Parathyroid adenoma (tissue), 2 donors: ENCODE results near the gene CDH13.

ENCODE experiments used
- H2AFZ ChIP-seq: fragments of 300-600 bp; sonication (generic); one replicate; pipeline ENCODE4 v1.7.0; 2017; ENCODE audit warnings: antibody characterized with exemption, mild to moderate bottlenecking
- H3K27ac ChIP-seq: fragments of 300-600 bp; sonication (generic); one replicate; pipeline ENCODE4 v1.7.0; 2017
- H3K27me3 ChIP-seq: fragments of 300-600 bp; sonication (generic); one replicate; pipeline ENCODE4 v1.7.0; 2017; ENCODE audit warnings: low read length; ENCODE audit not compliant: control insufficient read depth, insufficient read depth
- H3K36me3 ChIP-seq: fragments of 300-600 bp; sonication (generic); one replicate; pipeline ENCODE4 v1.7.0; 2017; ENCODE audit warnings: low read length; ENCODE audit not compliant: control insufficient read depth, insufficient read depth
- H3K4me1 ChIP-seq: fragments of 300-600 bp; sonication (generic); one replicate; pipeline ENCODE4 v1.7.0; 2017; ENCODE audit warnings: control low read depth
- H3K4me2 ChIP-seq: fragments of 300-600 bp; sonication (generic); one replicate; pipeline ENCODE4 v1.7.0; 2017; ENCODE audit warnings: low read length
- H3K4me3 ChIP-seq: fragments of 300-600 bp; sonication (generic); one replicate; pipeline ENCODE4 v1.7.0; 2017; ENCODE audit warnings: low read depth, low read length
- H3K79me2 ChIP-seq: fragments of 300-600 bp; sonication (generic); one replicate; pipeline ENCODE4 v1.7.0; 2017; ENCODE audit warnings: control low read depth
- H3K9ac ChIP-seq: fragments of 300-600 bp; sonication (generic); one replicate; pipeline ENCODE4 v1.7.0; 2017; ENCODE audit warnings: mild to moderate bottlenecking
- H3K9me3 ChIP-seq: fragments of 300-600 bp; sonication (generic); one replicate; pipeline ENCODE4 v1.7.0; 2017; ENCODE audit warnings: low read length; ENCODE audit not compliant: control insufficient read depth
- TF ChIP-seq, protein P1 (sequence below): fragments of 300-600 bp; sonication (generic); IDR thresholded peaks from one replicate; pipeline ENCODE4 v1.7.0; 2017; ENCODE audit warnings: antibody characterized with exemption, mild to moderate bottlenecking
- donor health status: primary hyperparathyroidism.

CDH13 gene

DNA sequence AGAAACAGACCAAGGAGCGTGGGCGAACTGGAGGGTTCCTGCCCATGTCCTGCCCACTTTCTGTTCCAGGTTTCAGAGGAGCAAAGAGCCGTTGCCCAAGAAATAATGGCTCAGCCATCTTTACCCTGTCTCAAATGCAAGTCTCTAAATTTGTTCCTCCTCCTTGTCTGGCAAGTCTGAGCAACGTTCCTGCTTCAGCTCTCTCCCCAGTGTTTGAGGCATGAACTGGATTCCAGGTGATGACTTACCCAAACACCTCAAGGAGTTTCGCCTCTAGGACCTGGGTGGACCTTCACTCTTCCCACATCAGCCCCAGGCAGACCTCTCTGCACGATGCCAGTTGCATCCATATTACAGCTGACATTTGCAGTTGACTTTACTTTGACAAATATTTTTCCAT, 659.2 kb downstream of the CDH13 start:
- TF ChIP-seq, protein P1, sequence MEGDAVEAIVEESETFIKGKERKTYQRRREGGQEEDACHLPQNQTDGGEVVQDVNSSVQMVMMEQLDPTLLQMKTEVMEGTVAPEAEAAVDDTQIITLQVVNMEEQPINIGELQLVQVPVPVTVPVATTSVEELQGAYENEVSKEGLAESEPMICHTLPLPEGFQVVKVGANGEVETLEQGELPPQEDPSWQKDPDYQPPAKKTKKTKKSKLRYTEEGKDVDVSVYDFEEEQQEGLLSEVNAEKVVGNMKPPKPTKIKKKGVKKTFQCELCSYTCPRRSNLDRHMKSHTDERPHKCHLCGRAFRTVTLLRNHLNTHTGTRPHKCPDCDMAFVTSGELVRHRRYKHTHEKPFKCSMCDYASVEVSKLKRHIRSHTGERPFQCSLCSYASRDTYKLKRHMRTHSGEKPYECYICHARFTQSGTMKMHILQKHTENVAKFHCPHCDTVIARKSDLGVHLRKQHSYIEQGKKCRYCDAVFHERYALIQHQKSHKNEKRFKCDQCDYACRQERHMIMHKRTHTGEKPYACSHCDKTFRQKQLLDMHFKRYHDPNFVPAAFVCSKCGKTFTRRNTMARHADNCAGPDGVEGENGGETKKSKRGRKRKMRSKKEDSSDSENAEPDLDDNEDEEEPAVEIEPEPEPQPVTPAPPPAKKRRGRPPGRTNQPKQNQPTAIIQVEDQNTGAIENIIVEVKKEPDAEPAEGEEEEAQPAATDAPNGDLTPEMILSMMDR, result no peak
- H3K27ac ChIP-seq, result no peak overlapping the region
- H3K9me3 ChIP-seq, result no peaks in the 10 kb centered on the region
- no peaks in the 10 kb centered on the region for H3K36me3 ChIP-seq
- no peak overlapping the region for H3K4me2 ChIP-seq
- no peak overlapping the region for H2AFZ ChIP-seq
- no peaks in the 10 kb centered on the region for H3K27me3 ChIP-seq
- H3K9ac ChIP-seq, result no peak overlapping the region
- no peak overlapping the region for H3K4me3 ChIP-seq
- H3K79me2 ChIP-seq, result no peaks in the 10 kb centered on the region
- no peaks in the 10 kb centered on the region for H3K4me1 ChIP-seq

DNA sequence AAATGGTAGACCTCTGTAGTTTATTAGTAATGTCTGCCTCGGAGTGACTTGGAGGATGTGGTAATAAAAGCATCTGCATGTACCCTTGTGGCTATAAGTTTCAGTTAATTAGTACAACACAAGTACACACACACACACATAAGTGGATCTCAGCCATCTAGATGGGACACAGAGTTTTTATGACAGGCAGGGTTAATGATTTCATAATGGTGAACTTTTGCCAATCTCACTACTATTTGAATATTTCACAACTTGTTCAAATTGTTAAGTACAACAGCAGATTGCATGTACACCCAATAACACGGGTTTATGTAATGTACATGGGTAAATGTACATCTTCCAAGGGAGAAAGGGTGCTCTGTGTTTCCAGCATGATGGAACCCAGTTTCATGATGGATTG, 669.7 kb downstream of the CDH13 start:
- Histone ChIP-seq H3K79me2 (no peaks in the 10 kb centered on the region), H3K27me3 (no peaks in the 10 kb centered on the region), H3K27ac (no peak overlapping the region), H3K9ac (no peak overlapping the region), H3K4me1 (no peaks in the 10 kb centered on the region), H3K4me3 (no peak overlapping the region), H3K36me3 (no peaks in the 10 kb centered on the region), H3K9me3 (no peaks in the 10 kb centered on the region), H3K4me2 (no peak overlapping the region), H2AFZ (no peak overlapping the region)
- TF ChIP-seq, protein P1, result no peak

DNA sequence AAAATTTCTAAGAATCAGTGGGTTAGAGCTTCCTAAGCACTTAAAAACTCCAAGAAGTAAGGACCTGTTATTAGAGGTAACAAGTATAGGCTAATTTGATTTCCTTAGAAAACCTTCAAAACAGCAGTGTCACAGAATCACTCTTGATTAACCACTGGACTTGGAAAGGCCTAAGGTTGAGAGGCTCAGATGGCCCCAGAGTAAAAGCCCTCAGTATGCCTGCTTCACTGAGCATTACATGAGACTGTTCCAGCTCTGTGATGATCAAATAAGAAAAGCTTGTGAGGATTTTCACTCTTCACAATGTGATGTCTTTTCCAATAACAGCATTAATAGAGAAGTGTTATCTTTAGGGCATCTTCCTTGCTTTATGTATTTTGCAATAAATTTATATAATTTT, 671.8 kb downstream of the CDH13 start:
- Histone ChIP-seq H3K4me3 (no peak overlapping the region), H3K9me3 (no peaks in the 10 kb centered on the region), H3K4me2 (no peak overlapping the region), H3K27me3 (no peaks in the 10 kb centered on the region), H3K27ac (no peak overlapping the region), H3K36me3 (no peaks in the 10 kb centered on the region), H2AFZ (no peak overlapping the region), H3K79me2 (no peaks in the 10 kb centered on the region), H3K4me1 (no peaks in the 10 kb centered on the region), H3K9ac (no peak overlapping the region)
- TF ChIP-seq, protein P1, result no peak

DNA sequence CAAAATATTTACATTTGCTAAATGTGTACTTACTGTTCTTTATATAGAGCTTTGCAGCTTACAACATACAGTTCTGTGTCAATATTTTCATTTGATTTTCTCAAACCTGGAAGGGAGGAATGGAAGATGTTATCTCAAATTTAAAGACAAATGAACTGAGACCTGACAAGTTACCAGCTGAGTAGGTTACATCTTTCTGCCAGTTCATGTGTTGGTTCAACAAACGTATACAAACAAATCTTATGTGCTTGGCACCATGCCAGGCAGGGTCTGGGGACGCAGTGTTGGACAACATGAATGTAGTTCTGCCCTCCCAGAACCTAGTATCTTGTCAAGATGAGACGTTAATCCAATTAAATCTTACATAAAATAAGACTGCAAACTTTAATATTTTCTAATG, 673.6 kb downstream of the CDH13 start:
- Histone ChIP-seq H3K36me3 (no peaks in the 10 kb centered on the region), H3K27me3 (no peaks in the 10 kb centered on the region), H3K9ac (no peak overlapping the region), H3K4me2 (no peak overlapping the region), H3K27ac (no peak overlapping the region), H2AFZ (no peak overlapping the region), H3K79me2 (no peaks in the 10 kb centered on the region), H3K9me3 (no peaks in the 10 kb centered on the region), H3K4me1 (no peaks in the 10 kb centered on the region), H3K4me3 (no peak overlapping the region)
- TF ChIP-seq, protein P1, result no peak

DNA sequence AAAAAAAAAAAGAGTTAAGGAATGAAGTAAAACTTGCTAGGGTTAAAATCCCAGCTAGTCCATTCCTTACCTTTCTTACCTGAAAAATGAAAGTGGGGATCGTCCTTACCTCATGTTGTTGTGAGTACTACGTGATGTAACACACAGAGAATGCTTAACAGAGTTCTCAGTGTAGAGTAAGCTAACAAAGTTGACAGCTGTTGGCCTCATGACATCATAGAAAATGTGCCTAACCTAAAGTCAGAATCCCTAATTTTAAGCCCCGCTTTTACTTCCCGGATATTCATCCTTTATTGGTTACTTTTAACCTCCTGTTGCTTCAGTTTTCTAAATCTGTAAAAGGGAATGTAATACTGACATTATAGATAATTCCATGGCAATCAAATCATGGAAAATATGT, 675.2 kb downstream of the CDH13 start:
- Histone ChIP-seq H3K27me3 (no peaks in the 10 kb centered on the region), H2AFZ (no peak overlapping the region), H3K4me2 (no peak overlapping the region), H3K79me2 (no peaks in the 10 kb centered on the region), H3K36me3 (no peaks in the 10 kb centered on the region), H3K9ac (no peak overlapping the region), H3K4me1 (no peaks in the 10 kb centered on the region), H3K4me3 (no peak overlapping the region), H3K9me3 (no peaks in the 10 kb centered on the region), H3K27ac (no peak overlapping the region)
- TF ChIP-seq, protein P1, result no peak
